H9 (cell line): ENCODE measurements around the gene IQSEC1. TPM values are rescaled to one million over a fixed set of nuclear protein-coding genes. Genes with fewer than 3 reads are reported as not detected.

Experiments
- DNase-seq: peaks from one replicate; pipeline ENCODE4 v3.0.0-alpha.2; 2017
- H2AFZ ChIP-seq: one replicate; pipeline ENCODE4 v1.6.1; 2013; ENCODE audit warnings: mild to moderate bottlenecking, low read length, control low read depth, moderate library complexity
- H2AK5ac ChIP-seq: 2 replicates; pipeline ENCODE4 v1.6.1; 2013; ENCODE audit warnings: low read length, control low read depth, mixed read lengths; ENCODE audit not compliant: insufficient read length
- H2BK120ac ChIP-seq: one replicate; pipeline ENCODE4 v1.6.1; 2013; ENCODE audit warnings: low read depth, mild to moderate bottlenecking, low read length, control low read depth, inconsistent platforms; ENCODE audit not compliant: poor library complexity, severe bottlenecking
- H2BK12ac ChIP-seq: 2 replicates; pipeline ENCODE4 v1.6.1; 2013; ENCODE audit warnings: low read length, control low read depth, mixed read lengths, low read depth; ENCODE audit not compliant: insufficient read length
- H2BK15ac ChIP-seq: 2 replicates; pipeline ENCODE4 v1.6.1; 2013; ENCODE audit warnings: low read depth, low read length, control low read depth
- H2BK20ac ChIP-seq: one replicate; pipeline ENCODE4 v1.6.1; 2013; ENCODE audit warnings: low read depth, mild to moderate bottlenecking, low read length, control low read depth, inconsistent platforms; ENCODE audit not compliant: poor library complexity, severe bottlenecking
- H2BK5ac ChIP-seq: 2 replicates; pipeline ENCODE4 v1.6.1; 2013; ENCODE audit warnings: low read length, control low read depth, mixed read lengths; ENCODE audit not compliant: insufficient read length
- H3K14ac ChIP-seq: 2 replicates; pipeline ENCODE4 v1.6.1; 2013; ENCODE audit warnings: low read length, control low read depth; ENCODE audit not compliant: insufficient read depth
- H3K18ac ChIP-seq: 2 replicates; pipeline ENCODE4 v1.6.1; 2013; ENCODE audit warnings: low read depth, mild to moderate bottlenecking, mixed read lengths, low read length, control low read depth; ENCODE audit not compliant: insufficient read length
- H3K23ac ChIP-seq: 2 replicates; pipeline ENCODE4 v1.6.1; 2013; ENCODE audit warnings: low read length, control low read depth, mixed read lengths, low read depth; ENCODE audit not compliant: insufficient read length
- H3K23me2 ChIP-seq: 2 replicates; pipeline ENCODE4 v1.6.1; 2013; ENCODE audit warnings: low read depth, mild to moderate bottlenecking, mixed read lengths, low read length, control low read depth; ENCODE audit not compliant: insufficient read length, poor library complexity, severe bottlenecking
- H3K27ac ChIP-seq: 2 replicates; pipeline ENCODE4 v1.5.1; 2013; ENCODE audit warnings: low read length, control low read depth, mixed read lengths, low read depth; ENCODE audit not compliant: insufficient read length
- H3K27me3 ChIP-seq: 2 replicates; pipeline ENCODE4 v1.6.1; 2013; ENCODE audit warnings: low read length, control low read depth, inconsistent platforms; ENCODE audit not compliant: insufficient read depth
- H3K4ac ChIP-seq: 2 replicates; pipeline ENCODE4 v1.6.1; 2013; ENCODE audit warnings: low read depth, mild to moderate bottlenecking, control low read depth, inconsistent platforms, low read length, moderate library complexity
- H3K4me1 ChIP-seq: 2 replicates; pipeline ENCODE4 v1.6.1; 2013; ENCODE audit warnings: low read length, control low read depth, inconsistent platforms; ENCODE audit not compliant: insufficient read depth
- H3K4me2 ChIP-seq: 2 replicates; pipeline ENCODE4 v1.6.1; 2013; ENCODE audit warnings: low read length, control low read depth, mixed read lengths; ENCODE audit not compliant: insufficient read length, insufficient read depth
- H3K56ac ChIP-seq: 2 replicates; pipeline ENCODE4 v1.6.1; 2013; ENCODE audit warnings: low read depth, mild to moderate bottlenecking, mixed read lengths, low read length, control low read depth; ENCODE audit not compliant: insufficient read length
- H3K79me1 ChIP-seq: 2 replicates; pipeline ENCODE4 v1.6.1; 2013; ENCODE audit warnings: low read depth, mild to moderate bottlenecking, moderate library complexity, low read length, control low read depth, inconsistent platforms; ENCODE audit not compliant: insufficient read depth, poor library complexity, severe bottlenecking
- H3K79me2 ChIP-seq: 2 replicates; pipeline ENCODE4 v1.6.1; 2013; ENCODE audit warnings: low read length, control low read depth, inconsistent platforms; ENCODE audit not compliant: insufficient read depth
- H3K9ac ChIP-seq: 2 replicates; pipeline ENCODE4 v1.6.1; 2013; ENCODE audit warnings: low read length, control low read depth, mixed read lengths; ENCODE audit not compliant: insufficient read length; ENCODE audit errors: extremely low read depth
- H3K9me3 ChIP-seq: one replicate; pipeline ENCODE4 v1.6.1; 2013; ENCODE audit warnings: low read depth, low read length, inconsistent platforms; ENCODE audit not compliant: control insufficient read depth
- H3T11ph ChIP-seq: one replicate; pipeline ENCODE4 v1.6.1; 2013; ENCODE audit warnings: mild to moderate bottlenecking, low read length, control low read depth, inconsistent platforms
- H4K20me1 ChIP-seq: one replicate; pipeline ENCODE4 v1.6.1; 2013; ENCODE audit not compliant: control insufficient read depth, insufficient read length, insufficient read depth
- H4K5ac ChIP-seq: 2 replicates; pipeline ENCODE4 v1.6.1; 2013; ENCODE audit warnings: low read depth, mild to moderate bottlenecking, mixed read lengths, low read length, control low read depth; ENCODE audit not compliant: insufficient read length
- H4K8ac ChIP-seq: replicated peaks from 2 replicates; pipeline ENCODE4 v1.6.1; 2013; ENCODE audit warnings: low read length, control low read depth, mixed read lengths, low read depth; ENCODE audit not compliant: insufficient read length
- H4K91ac ChIP-seq: 2 replicates; pipeline ENCODE4 v1.6.1; 2013; ENCODE audit warnings: low read depth, mild to moderate bottlenecking, moderate library complexity, mixed read lengths, low read length, control low read depth; ENCODE audit not compliant: insufficient read length
- H3K27ac Mint-ChIP-seq, 3 experiments: 2 replicates in 2 of 3; 3 replicates in 1 of 3; pipeline ENCODE4 v1.8.0; 2020 to 2021; ENCODE audit warnings: mixed read lengths in 3 of 3, mild to moderate bottlenecking in 1 of 3, moderate library complexity in 1 of 3
- H3K27me3 Mint-ChIP-seq: 2 replicates; pipeline ENCODE4 v1.8.0; 2021; ENCODE audit warnings: low read depth, mild to moderate bottlenecking, moderate library complexity, mixed read lengths
- H3K36me3 Mint-ChIP-seq, 3 experiments: 2 replicates in 2 of 3; 3 replicates in 1 of 3; pipeline ENCODE4 v1.8.0; 2020 to 2021; ENCODE audit warnings: low read depth in 3 of 3, mixed read lengths in 3 of 3; ENCODE audit not compliant: insufficient read depth in 1 of 3
- H3K4me1 Mint-ChIP-seq, 2 experiments: 2 replicates each; pipeline ENCODE4 v1.8.0; 2020; ENCODE audit warnings: mixed read lengths in 2 of 2
- H3K4me3 Mint-ChIP-seq, 2 experiments: 2 replicates in 1 of 2; 3 replicates in 1 of 2; pipeline ENCODE4 v1.8.0; 2020 to 2021; ENCODE audit warnings: mild to moderate bottlenecking in 2 of 2, mixed read lengths in 2 of 2, moderate library complexity in 1 of 2
- H3K9me3 Mint-ChIP-seq, 2 experiments: 2 replicates in 1 of 2; 3 replicates in 1 of 2; pipeline ENCODE4 v1.8.0; 2020; ENCODE audit warnings: mild to moderate bottlenecking in 2 of 2, mixed read lengths in 2 of 2, moderate library complexity in 1 of 2
- CTCF ChIP-seq: fragments of 200-600 bp; sonication (generic); conservative IDR thresholded peaks from 3 replicates; pipeline ENCODE4 v1.8.0; 2021; ENCODE audit warnings: antibody characterized with exemption, mild to moderate bottlenecking
- WGBS: extraction: QIAGEN DNeasy Blood & Tissue Kit; methylation state at CpG from one replicate; pipeline ENCODE4 v1.1.7; 2013; ENCODE audit warnings: missing lambda C conversion rate, low lambda C conversion rate, mixed read lengths; ENCODE audit not compliant: insufficient read length; ENCODE audit errors: extremely low coverage; 5-methylcytosine and 5-hydroxymethylcytosine counted together
- total RNA-seq: library from RNA; stranded (reverse); gene quantifications from 2 replicates; pipeline ENCODE4 v1.2.1, GENCODE V29; 2021

The IQSEC1 gene
- total RNA-seq, 1 experiment from 2014 or later = 19.1 TPM

DNA sequence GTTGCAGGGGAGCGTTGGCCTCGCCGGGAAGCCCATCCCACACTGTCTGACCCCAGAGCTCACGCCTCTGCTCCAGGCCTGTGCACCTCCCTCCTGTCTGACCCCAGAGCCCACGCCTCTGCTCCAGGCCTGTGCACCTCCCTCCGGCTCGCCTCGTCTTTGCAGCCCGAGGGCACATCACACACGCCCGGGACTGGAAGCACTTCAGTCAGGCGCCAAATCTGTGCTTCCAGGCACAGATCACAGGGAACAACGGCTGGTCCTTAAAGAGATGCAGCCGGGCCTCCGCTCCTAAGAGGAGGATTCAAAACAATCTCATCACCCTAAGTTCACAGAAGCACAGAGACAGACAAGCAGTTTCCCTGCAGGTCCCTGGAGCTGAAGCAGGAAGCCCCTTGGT is 128.8 kb downstream of the IQSEC1 start:
- no peak overlapping the region for H2BK12ac ChIP-seq
- no peaks in the 10 kb centered on the region for H3K9me3 Mint-ChIP-seq
- H3K4me3 Mint-ChIP-seq = no peak overlapping the region; a peak in 1 of 5 replicates
- peaks cover 5% of the 10 kb centered on the region for H4K20me1 ChIP-seq
- no peak overlapping the region for H4K8ac ChIP-seq
- H4K91ac ChIP-seq = no peak overlapping the region
- H3K14ac ChIP-seq = peak overlapping the region; percentile 58
- no peak overlapping the region for H3K27ac ChIP-seq
- peaks cover 11 to 19% of the 10 kb centered on the region in 2 experiments for H3K4me1 Mint-ChIP-seq
- H2AK5ac ChIP-seq = no peak overlapping the region
- no peaks in the 10 kb centered on the region; the same call in 1 of the 2 replicates for H3K27me3 Mint-ChIP-seq
- no peaks in the 10 kb centered on the region; the same call in 1 of the 2 replicates for H3K4me1 ChIP-seq
- no peak overlapping the region for H3K4ac ChIP-seq
- H3K27ac Mint-ChIP-seq = peak overlapping the region; percentile 22 to 85 (median 28); a peak in 2 of 7 replicates
- no peak overlapping the region for H2BK120ac ChIP-seq
- no CpG with 5 or more reads among the region's 15 CpGs for WGBS
- peaks cover 0 to 6% (median 0%) of the 10 kb centered on the region in 3 experiments; a peak in 1 of 7 replicates for H3K36me3 Mint-ChIP-seq
- H3K23me2 ChIP-seq = no peaks in the 10 kb centered on the region
- no peak overlapping the region for H3K23ac ChIP-seq
- no peak overlapping the region for H3K56ac ChIP-seq
- H3K4me2 ChIP-seq = no peak overlapping the region
- no peak overlapping the region for H3K18ac ChIP-seq
- no peak overlapping the region for H2AFZ ChIP-seq
- H3T11ph ChIP-seq = no peak overlapping the region
- no peaks in the 10 kb centered on the region for H3K9me3 ChIP-seq
- no peak for DNase-seq
- no peak overlapping the region for H2BK5ac ChIP-seq
- no peak overlapping the region for H4K5ac ChIP-seq
- no peak for TF ChIP-seq CTCF
- no peaks in the 10 kb centered on the region for H3K79me1 ChIP-seq
- H2BK20ac ChIP-seq = no peak overlapping the region
- H3K9ac ChIP-seq = peak overlapping the region; percentile 10
- no peak overlapping the region for H2BK15ac ChIP-seq
- H3K27me3 ChIP-seq = no peaks in the 10 kb centered on the region
- no peaks in the 10 kb centered on the region; the same call in 1 of the 2 replicates for H3K79me2 ChIP-seq
